Activated CD8-positive, alpha-beta memory T cell treated with anti-CD3 and anti-CD28 coated beads for 48 hours (primary cell): Measurements from ENCODE around the gene CSHL1.
"Not testable (repeated sequence)": the region's sequence is repeated elsewhere in the genome, so short reads cannot be mapped to it uniquely, and the experiment has no call there.

Experiments
- DNase-seq, 3 experiments: peaks; one replicate each; pipeline ENCODE4 v3.0.0-alpha.2; 2020; ENCODE audit warnings: low read depth in 2 of 3, low spot score in 2 of 3

The CSHL1 gene

GRCh38 chr17:63889026-63889848 is 21.8 kb downstream of the CSHL1 start:
- not testable (repeated sequence) for DNase-seq

- DNase-seq: not testable (repeated sequence)
These were observed 25.9 kb downstream of the CSHL1 start for GRCh38 chr17:63885119-63885518.

DNA sequence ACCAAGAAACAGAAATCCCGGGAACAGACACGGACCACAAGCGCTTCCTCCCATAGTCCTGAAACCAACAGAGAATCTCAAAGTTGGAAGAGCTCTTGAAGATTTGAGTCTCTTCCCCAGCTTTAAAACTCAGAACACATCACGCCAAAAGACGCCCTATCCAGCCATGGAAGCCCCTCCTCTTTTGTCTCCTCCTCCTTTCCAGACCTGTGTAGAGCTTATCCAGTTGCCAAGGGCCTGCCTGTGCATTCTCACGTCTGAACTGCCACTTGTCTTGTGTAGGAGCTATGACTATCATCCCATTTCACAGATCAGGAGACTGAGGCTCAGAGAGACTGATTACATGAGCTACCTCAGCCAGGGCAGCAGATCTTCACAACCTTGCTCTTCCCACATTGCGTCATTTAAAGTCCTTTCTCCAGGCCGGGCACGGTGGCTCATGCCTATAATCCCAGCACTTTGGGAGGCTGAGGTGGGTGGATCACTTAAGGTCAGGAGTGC is 28.4 kb downstream of the CSHL1 start:
- not testable (repeated sequence) for DNase-seq

DNA sequence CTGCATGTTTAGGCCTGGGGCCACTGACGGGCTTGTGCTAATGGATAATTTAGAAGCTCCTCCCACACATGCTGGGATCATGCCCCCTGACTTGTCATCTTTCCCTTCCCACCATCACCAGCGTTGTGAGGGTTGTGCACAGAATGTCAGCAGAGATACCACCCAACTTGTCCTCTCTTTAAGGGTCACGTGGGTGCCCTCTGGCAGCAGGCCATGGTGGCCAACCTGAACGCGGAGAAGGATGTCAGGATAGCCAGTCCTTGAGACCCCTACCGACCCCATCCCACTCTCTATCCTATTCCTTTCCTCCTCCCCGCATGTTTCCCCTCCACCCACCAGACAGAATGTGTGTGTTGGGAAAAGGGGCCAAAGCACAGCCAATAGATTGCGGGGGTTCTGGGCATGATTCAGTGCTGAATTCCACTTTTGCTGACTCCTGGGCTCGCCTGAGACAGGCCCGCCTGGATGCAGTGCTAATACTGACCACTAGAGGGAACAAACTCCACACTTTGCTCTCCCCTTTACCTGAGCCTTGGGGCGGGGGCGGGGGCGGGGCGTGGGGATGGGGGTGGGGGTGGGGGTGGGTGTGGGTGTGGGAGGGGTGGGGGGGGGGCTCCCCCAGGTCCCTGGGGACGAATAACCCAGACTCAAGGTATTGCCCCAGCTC is 29.0 kb downstream of the CSHL1 start, which contains the start of gene GH2:
GH2 (minus strand) TSS at position 10 of the 667 bp plus-strand sequence. CDS start 143 bp downstream, outside the sequence.
- DNase-seq: peak in 2 of 3 experiments; percentile 8 to 38

DNA sequence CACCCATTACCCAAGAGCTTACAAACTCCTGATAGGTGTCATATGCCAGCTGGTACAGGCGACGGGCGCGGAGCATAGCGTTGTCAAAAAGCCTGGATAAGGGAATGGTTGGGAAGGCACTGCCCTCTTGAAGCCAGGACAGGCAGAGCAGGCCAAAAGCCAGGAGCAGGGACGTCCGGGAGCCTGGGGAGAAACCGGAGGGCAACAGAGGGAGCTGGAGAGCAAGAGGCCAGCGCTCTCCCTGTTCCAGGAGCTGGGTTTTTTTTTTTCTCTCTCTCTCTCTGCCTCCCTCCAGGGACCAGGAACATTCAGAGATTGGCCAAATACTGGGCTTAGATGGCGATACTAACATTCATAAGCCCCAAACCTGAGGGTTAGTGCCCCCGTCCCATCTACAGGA is 29.7 kb downstream of the CSHL1 start:
- DNase-seq: not testable (repeated sequence)

GRCh38 chr17:63880706-63881105 is 30.4 kb downstream of the CSHL1 start:
- no peak for DNase-seq

DNA sequence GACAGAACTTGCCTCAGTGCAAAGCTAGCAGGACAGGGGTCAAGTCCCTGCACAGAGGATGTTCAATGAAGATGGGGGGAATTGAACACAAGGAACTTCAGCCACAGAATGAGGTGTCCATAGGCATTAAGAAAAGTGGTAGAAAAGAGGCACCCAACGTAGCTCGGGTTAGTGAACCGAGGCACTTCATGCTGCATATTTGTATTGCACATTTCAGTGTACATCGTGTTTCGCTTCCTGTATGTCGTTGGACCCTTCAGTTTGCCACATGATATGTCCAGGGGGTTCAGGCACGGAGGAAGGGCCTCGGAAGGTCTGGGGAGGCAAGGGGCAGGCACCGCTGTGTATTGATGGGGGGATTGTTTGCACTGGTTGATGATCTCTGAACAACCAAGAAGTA is 32.6 kb downstream of the CSHL1 start:
- not testable (repeated sequence) for DNase-seq

DNA sequence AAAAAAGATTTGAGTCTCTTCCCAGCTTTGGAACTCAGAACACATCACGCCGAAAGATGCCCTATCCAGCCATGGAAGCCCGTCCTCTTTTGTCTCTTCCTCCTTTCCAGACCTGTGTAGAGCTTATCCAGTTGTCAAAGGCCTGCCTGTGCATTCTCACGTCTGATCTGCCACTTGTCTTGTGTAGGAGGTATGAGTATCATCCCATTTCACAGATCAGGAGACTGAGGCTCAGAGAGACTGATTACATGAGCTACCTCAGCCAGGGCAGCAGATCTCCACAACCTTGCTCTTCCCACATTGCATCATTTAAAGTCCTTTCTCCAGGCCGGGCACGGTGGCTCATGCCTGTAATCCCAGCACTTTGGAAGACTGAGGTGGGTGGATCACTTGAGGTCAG is 36.4 kb downstream of the CSHL1 start:
- not testable (repeated sequence) for DNase-seq

DNA sequence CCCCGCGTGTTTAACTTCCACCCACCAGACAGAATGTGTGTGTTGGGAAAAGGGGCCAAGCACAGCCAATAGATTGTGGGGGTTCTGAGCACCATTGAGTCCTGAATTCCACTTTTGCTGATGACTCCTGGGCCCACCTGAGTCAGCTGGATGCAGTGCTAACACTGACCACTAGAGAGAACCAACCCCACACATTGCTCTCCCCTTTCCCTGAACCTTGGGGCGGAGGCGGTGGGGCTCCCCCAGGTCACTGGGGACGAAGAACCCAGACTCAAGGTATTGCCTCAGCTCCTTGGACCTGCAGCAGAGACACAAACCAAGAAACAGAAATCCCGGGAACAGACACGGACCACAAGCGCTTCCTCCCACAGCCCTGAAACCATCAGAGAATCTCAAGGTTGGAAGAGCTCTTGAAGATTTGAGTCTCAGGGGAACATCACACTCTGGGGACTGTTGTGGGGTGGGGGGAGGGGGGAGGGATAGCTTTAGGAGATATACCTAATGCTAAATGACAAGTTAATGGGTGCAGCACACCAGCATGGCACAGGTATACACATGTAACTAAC is 36.9 kb downstream of the CSHL1 start:
- DNase-seq: not testable (repeated sequence)

- not testable (repeated sequence) for DNase-seq
These were observed 37.5 kb downstream of the CSHL1 start, which contains the start of gene CSH2 for GRCh38 chr17:63873577-63873976. CSH2 (minus strand) TSS chr17:63873677; CDS start chr17:63873614, 63 bp downstream.

- not testable (repeated sequence) for DNase-seq
These were observed 39.3 kb downstream of the CSHL1 start for GRCh38 chr17:63871646-63872365.

- DNase-seq: not testable (repeated sequence)
These were observed 40.8 kb downstream of the CSHL1 start for GRCh38 chr17:63870292-63870665.

- not testable (repeated sequence) for DNase-seq
These were observed 41.4 kb downstream of the CSHL1 start for GRCh38 chr17:63869491-63870291.

- DNase-seq: not testable (repeated sequence)
These were observed 44.4 kb downstream of the CSHL1 start for GRCh38 chr17:63866625-63867024.
